22Rv1 (cell line): ENCODE measurements around the gene IRF4.

Experiments
- H3K27ac ChIP-seq: fragments of 450-650 bp; 2 replicates; pipeline ENCODE4 v1.5.1; 2017
- ZFX ChIP-seq: fragments of 450-650 bp; IDR thresholded peaks from 2 replicates; pipeline ENCODE4 v1.6.1; 2017; ENCODE audit warnings: antibody characterized with exemption, borderline replicate concordance
- TF ChIP-seq, protein P1 (sequence below): fragments of 450-650 bp; IDR thresholded peaks from 2 replicates; pipeline ENCODE4 v1.5.1; 2017; ENCODE audit warnings: mild to moderate bottlenecking

Gene IRF4

DNA sequence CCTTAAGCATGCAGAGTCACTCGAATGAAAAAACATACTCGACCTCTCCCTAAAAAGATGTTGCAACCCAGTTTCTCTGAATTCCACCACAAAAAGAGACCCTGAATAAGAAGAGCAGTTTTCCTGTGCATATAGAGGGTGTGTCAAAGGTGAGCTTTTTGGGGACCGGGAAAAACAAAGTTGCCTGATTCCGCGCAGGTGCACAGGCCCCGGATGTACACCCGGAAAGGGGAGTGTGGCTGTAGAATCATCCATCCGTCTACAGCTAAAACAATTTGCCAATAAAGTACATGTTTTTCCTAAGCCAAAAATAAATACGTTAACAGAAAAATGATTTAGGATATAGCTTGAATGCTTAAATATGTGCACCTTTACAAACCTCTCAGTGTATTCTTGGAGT is 41.2 kb upstream of the IRF4 start:
- no peak overlapping the region for H3K27ac ChIP-seq
- TF ChIP-seq, protein P1, sequence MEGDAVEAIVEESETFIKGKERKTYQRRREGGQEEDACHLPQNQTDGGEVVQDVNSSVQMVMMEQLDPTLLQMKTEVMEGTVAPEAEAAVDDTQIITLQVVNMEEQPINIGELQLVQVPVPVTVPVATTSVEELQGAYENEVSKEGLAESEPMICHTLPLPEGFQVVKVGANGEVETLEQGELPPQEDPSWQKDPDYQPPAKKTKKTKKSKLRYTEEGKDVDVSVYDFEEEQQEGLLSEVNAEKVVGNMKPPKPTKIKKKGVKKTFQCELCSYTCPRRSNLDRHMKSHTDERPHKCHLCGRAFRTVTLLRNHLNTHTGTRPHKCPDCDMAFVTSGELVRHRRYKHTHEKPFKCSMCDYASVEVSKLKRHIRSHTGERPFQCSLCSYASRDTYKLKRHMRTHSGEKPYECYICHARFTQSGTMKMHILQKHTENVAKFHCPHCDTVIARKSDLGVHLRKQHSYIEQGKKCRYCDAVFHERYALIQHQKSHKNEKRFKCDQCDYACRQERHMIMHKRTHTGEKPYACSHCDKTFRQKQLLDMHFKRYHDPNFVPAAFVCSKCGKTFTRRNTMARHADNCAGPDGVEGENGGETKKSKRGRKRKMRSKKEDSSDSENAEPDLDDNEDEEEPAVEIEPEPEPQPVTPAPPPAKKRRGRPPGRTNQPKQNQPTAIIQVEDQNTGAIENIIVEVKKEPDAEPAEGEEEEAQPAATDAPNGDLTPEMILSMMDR = no peak
- TF ChIP-seq ZFX = no peak

DNA sequence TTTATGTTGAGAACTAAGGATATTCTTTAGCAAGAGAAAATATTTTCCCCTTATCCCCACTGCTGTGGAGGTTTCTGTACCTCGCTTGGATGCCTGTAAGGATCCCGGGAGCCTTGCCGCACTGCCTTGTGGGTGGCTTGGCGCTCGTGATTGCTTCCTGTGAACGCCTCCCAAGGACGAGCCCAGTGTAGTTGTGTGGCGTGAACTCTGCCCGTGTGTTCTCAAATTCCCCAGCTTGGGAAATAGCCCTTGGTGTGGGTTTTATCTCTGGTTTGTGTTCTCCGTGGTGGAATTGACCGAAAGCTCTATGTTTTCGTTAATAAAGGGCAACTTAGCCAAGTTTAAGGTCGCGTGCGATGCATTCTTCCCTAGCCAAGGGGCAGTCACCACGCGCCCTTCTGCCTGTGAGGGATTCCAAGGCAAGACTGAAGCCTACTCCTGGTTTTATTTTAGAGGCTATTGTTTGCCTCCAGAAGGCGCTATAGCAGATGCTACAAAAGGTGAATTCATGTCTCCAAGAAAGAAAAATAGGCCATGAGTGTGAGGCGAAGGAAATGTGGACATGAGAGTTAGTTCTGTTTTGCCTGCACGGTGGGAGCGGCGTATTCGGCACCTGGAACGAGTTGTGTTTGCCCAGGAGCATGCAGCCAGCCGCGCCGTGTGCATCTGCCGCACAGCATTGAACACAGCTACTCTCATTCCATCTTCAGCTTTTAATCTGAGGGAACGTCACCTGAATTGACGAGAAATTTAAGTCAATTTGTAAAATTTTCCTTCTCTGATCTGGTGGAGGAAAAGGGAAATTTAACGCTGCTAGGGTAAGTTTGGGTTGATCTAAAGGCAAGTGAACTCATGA is 40.3 kb upstream of the IRF4 start:
- H3K27ac ChIP-seq = no peak overlapping the region

DNA sequence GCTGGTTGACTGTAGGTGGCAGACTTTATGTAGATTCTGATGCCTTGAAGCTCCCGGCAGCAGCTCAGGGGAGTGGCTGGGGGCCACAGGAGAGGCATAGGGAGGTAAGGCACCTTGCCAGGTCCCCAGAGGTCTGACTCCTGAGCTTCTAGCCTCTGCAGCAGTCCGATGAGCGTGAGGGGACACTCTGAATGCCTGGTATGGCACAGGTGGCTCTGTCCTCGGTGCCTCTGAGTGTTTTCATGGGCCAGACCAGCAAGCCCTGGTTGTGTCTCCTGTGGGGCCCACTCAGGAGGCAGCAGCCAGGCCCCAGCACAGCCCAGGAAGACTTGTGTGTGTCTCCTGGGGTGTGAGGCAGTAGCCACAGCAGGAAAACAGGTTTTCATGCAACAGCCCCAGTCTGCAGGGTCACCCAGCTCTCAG is 39.7 kb upstream of the IRF4 start:
- H3K27ac ChIP-seq = no peak overlapping the region
- TF ChIP-seq ZFX = no peak
- TF ChIP-seq, protein P1 = no peak

More for the DNA sequence above, 40.3 kb upstream of the IRF4 start:
- no peak for TF ChIP-seq ZFX
- TF ChIP-seq, protein P1 = peak; percentile 39

DNA sequence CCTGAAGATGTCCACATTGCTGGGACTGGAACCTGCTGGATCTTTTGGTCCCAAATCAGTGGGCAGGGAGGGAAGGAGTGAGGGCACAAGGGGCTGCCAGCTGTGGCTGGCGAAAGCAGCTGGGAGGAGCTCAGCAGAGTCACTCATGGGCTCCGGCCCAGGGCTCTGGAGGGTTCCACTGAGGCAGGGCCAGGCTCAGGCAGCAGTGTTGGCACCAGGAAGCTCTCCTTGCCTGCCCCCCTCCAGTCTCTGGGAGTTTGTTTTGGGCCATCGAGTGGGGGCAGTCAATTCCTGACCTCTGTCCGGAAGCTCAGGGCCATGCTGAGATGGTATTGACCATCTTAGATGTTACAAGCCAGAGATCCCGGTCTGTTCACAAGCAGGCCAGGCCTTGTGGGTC is 39.1 kb upstream of the IRF4 start:
- H3K27ac ChIP-seq = no peak overlapping the region
- TF ChIP-seq, protein P1 = no peak
- no peak for TF ChIP-seq ZFX

DNA sequence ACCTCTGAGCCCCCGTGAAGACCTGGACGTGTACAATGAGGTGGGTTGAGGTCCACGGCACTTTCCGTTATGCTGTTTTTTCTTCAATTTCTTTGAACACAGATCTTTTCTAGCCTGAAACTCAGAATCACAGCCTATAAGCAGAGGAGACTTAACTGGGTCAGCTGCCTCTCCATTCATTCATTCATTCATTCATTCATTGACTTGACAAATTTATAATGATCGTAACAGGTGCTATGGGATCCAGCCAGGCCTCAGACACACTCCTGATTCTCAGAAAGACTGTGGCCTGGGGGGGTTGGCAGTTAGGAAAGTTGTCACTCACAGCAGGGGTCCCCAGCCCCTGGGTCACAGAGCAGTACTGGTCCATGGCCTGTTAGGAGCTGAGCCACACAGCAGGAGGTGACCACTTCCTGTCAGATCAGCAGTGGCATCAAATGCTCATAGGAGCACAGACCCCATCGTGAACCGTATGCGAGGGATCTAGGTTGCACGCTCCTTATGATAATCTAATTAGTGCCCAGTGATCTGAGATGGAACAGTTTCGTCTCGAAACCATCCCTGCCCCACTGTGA is 38.6 kb upstream of the IRF4 start:
- H3K27ac ChIP-seq = no peak overlapping the region
- no peak for TF ChIP-seq ZFX
- TF ChIP-seq, protein P1 = no peak

DNA sequence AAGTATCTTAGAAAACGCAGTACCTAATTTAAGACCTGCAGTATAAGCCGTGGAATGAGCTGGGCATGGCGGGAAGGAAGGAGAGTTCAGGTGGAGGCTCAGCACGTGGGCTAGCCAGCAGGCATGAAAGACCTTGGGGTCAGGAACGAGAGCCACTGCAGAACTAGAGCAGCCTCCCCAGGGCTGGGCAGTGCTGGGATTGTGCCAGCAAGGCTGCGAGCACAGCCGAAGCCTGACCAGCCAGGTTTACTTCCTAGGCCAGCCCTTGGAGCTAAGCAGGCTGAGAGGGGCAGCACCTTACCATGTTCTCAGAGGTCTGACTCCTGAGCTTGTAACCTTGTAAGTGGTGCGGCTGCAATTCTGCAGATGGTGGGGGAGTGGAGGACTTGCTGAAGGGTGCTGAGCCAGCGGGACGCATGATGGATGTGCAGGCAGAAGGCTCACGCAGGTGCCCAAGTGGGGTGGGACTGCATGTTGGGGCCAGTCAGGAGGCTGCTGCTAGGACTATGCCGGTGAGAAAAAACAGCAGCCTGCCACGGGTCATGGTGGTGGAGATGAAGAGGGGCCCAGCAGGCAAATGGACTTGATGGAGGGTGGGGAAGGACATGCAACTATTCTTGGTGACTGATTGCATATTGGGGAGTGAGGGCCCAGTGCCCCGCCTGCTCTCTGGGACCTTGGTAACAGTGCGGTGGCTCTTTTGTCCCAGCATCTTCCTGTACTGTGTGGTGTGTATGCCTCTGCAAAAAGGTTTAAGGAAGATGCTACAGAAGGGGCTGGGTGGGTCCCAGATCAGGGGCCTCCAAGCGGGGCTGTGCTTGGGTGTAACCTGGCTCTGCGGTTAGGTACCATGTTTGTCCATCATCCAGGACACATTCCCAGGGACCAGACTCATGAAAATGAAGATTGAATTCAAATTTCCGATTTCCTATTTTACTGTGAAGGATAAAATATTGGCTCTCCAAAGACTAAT is 37.6 kb upstream of the IRF4 start:
- H3K27ac ChIP-seq = no peak overlapping the region
- TF ChIP-seq, protein P1 = no peak
- TF ChIP-seq ZFX = no peak
